Fibroblast of lung (primary cell): ENCODE results near the gene BTBD17.

Source experiments
- CTCF ChIP-seq, 2 donors: IDR thresholded peaks in 1 of 2; conservative IDR thresholded peaks in 1 of 2; 1 replicate in 1 of 2; 2 replicates in 1 of 2; pipeline ENCODE4 v1.5.1; 2011 to 2012; ENCODE audit warnings: low read length in 2 of 2, control low read depth in 1 of 2, inconsistent platforms in 1 of 2, low read depth in 1 of 2, mild to moderate bottlenecking in 1 of 2
- EZH2 ChIP-seq: IDR thresholded peaks from 2 replicates; pipeline ENCODE4 v1.5.1; 2012; ENCODE audit warnings: low read length, control low read depth, mild to moderate bottlenecking; ENCODE audit errors: missing control alignments

DNA sequence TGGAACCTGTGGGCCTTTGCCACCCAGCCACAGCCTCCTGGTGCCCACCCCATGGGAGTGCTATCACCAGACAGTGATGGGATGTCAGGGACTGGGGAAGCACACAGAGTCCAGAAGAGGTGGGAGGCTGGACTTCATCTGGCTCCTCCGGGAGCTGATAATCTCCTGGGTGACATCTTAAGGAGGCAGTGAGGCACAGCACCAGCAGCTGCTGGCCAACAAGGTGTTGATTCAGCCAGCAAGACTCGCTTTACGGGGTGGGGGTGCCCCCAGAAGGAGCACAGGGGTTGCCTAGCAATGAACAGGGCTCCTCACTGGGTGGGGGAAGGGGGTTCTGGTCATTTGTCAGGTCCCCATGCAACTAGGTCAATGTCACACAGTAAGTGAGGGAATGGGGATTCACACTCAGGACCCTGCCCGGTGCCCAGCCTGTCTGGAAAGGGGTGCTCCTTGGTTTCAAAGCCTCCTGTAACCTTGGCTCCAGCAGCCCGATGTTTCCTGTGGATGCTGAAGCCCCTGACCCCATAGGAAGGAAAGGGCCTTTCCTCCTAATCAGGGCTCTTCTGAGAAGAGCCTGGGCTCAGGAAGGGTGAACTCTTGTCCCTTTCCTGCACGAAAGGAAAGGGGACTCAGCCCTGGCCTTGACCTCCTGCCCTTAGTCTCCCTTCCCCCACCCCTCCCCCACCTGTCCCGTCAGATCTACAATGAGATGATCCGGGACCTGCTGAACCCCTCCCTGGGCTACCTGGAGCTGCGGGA is 18.0 kb downstream of the BTBD17 start:
- no peak for TF ChIP-seq EZH2
- TF ChIP-seq CTCF (conservative IDR thresholded peaks at IDR 0.05 in 1 of 2, IDR thresholded peaks at IDR 0.05 in 1 of 2; ENCODE audit: low read depth in 1 of 2, low read length in 2 of 2), result no peak
